ENCODE data around the gene SLC36A3. TPM values are rescaled to one million over a fixed set of nuclear protein-coding genes. Genes with fewer than 3 reads are reported as not detected.

SLC36A3 gene
- total RNA-seq, 3 donors from 2014 or later (not counting 1 experiment from before 2014, with no cell fraction given), result not detected

DNA sequence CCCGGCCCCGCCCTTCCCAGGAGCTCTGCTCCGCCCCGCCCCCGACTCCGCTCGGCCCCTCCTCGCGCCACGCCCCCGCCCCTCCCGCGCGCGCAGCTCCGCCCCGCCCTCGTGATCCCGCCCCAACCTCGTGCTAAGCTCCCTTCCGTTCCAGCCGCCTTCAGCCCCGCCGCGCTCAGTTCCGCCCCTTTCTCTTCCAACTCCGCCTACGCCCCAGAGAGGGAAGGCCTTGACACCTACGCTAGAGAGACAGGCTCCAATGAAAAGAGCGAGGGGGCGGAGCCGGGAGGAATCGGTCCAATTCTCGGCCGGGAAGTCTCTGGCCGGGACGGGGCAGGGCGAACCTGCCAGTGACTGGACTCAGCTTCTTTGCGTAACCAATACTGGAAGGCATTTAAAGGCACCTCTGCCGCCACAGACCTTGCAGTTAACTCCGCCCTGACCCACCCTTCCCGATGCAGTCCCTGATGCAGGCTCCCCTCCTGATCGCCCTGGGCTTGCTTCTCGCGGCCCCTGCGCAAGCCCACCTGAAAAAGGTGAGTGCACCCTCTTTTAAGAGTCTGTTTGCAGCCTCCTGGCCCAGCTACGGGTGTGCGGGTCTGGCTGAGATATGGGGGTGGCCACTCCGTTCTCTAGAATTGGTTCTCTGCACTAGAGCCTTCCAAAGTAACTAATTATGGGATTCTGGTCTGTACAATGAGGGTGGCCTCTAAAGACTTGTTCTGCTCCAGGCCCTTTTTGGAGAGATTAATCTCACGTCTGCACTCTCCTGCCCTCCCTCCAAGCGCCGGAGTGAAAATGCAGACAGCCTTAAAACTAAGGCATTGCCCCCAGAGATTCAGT is 50.6 kb downstream of the SLC36A3 start, which contains the start of gene GM2A:
Gene GM2A (plus strand): TSS at position 424 of the 843 bp plus-strand sequence. CDS start 32 bp downstream, at position 456.
- Mint-ChIP-seq H3K9me3 (no peaks in the 10 kb centered on the region), H3K4me1 (peaks cover 34 to 35% of the 10 kb centered on the region in 2 donors), H3K4me3 (peak within 1 kb of the TSS; percentile 92), H3K27me3 (ENCODE audit: low read depth in 2 of 2) (peaks cover 5 to 7% of the 10 kb centered on the region in 2 donors), H3K36me3 (no peaks in the 10 kb centered on the region), H3K27ac (peak within 1 kb of the TSS; percentile 85 to 86)
- Histone ChIP-seq H3K27ac (ENCODE audit: low read length) (peak within 1 kb of the TSS; percentile 51), H3K4me3 (ENCODE audit: low read length) (peak within 1 kb of the TSS; percentile 59), H3K36me3 (ENCODE audit: control insufficient read depth, insufficient read depth, low read length) (no peaks in the 10 kb centered on the region), H3K4me1 (ENCODE audit: control insufficient read depth, insufficient read depth, low read length) (peaks cover 29% of the 10 kb centered on the region), H3K9me3 (ENCODE audit: control insufficient read depth, insufficient read depth, low read length) (no peaks in the 10 kb centered on the region), H3K27me3 (ENCODE audit: control insufficient read depth, insufficient read depth, low read length) (no peaks in the 10 kb centered on the region)
- WGBS (ENCODE audit: insufficient coverage), result under 1% methylated on average over 52 of the region's 52 CpGs
- ATAC-seq (peak; percentile 95 to 99 (median 97)), DNase-seq (peak; percentile 93 to 99)
- intact Hi-C loops (cut with micrococcal nuclease), result loop anchor here (5.0 to 10.0 kb wide), 2 partner anchors 41 to 522 kb away; partner anchors contain the start of gene G3BP1
- TF ChIP-seq, protein P1, sequence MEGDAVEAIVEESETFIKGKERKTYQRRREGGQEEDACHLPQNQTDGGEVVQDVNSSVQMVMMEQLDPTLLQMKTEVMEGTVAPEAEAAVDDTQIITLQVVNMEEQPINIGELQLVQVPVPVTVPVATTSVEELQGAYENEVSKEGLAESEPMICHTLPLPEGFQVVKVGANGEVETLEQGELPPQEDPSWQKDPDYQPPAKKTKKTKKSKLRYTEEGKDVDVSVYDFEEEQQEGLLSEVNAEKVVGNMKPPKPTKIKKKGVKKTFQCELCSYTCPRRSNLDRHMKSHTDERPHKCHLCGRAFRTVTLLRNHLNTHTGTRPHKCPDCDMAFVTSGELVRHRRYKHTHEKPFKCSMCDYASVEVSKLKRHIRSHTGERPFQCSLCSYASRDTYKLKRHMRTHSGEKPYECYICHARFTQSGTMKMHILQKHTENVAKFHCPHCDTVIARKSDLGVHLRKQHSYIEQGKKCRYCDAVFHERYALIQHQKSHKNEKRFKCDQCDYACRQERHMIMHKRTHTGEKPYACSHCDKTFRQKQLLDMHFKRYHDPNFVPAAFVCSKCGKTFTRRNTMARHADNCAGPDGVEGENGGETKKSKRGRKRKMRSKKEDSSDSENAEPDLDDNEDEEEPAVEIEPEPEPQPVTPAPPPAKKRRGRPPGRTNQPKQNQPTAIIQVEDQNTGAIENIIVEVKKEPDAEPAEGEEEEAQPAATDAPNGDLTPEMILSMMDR (IDR thresholded peaks at IDR 0.05), result no peak

DNA sequence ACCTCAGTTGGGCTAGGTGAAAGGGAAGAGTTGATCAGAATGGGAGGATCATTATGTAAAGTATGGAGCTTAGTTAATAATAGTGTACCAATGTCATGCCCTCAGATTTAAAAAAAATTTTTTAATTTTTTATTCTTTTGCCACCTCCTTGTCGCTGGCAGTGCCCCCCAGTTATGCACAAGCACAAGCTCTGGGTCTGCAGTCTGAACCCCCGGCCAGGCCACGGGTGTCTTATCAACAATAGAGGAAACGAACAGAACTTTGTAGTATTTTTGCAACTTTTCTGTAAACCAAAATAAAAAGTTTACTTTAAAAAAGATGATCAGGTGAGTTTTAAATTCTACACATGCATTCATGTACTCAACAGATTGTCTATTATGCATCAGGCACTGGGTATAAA is 51.9 kb downstream of the SLC36A3 start:
- H3K27me3 Mint-ChIP-seq (ENCODE audit: low read depth in 2 of 2), result peaks cover 5 to 7% of the 10 kb centered on the region in 2 donors
- no peaks in the 10 kb centered on the region for H3K27me3 ChIP-seq (ENCODE audit: control insufficient read depth, insufficient read depth, low read length)
- 91% methylated on average over 3 of the region's 4 CpGs for WGBS (ENCODE audit: insufficient coverage)
- TF ChIP-seq, protein P1 (IDR thresholded peaks at IDR 0.05), result no peak
- H3K4me3 Mint-ChIP-seq, result peak overlapping the region; percentile 92
- H3K27ac Mint-ChIP-seq, result peak overlapping the region; percentile 85 to 86
- no peak overlapping the region for H3K27ac ChIP-seq (ENCODE audit: low read length)
- H3K4me1 ChIP-seq (ENCODE audit: control insufficient read depth, insufficient read depth, low read length), result peaks cover 19% of the 10 kb centered on the region
- DNase-seq, result no peak
- H3K36me3 ChIP-seq (ENCODE audit: control insufficient read depth, insufficient read depth, low read length), result no peaks in the 10 kb centered on the region
- no peak overlapping the region for H3K4me3 ChIP-seq (ENCODE audit: low read length)
- H3K9me3 ChIP-seq (ENCODE audit: control insufficient read depth, insufficient read depth, low read length), result no peaks in the 10 kb centered on the region
- intact Hi-C loops (cut with micrococcal nuclease), result loop anchor here (5.0 to 10.0 kb wide), 2 partner anchors 39 to 523 kb away; partner anchors contain the start of gene G3BP1
- no peaks in the 10 kb centered on the region for H3K9me3 Mint-ChIP-seq
- H3K4me1 Mint-ChIP-seq, result peaks cover 25 to 30% of the 10 kb centered on the region in 2 donors
- no peaks in the 10 kb centered on the region for H3K36me3 Mint-ChIP-seq
- ATAC-seq, result no peak

DNA sequence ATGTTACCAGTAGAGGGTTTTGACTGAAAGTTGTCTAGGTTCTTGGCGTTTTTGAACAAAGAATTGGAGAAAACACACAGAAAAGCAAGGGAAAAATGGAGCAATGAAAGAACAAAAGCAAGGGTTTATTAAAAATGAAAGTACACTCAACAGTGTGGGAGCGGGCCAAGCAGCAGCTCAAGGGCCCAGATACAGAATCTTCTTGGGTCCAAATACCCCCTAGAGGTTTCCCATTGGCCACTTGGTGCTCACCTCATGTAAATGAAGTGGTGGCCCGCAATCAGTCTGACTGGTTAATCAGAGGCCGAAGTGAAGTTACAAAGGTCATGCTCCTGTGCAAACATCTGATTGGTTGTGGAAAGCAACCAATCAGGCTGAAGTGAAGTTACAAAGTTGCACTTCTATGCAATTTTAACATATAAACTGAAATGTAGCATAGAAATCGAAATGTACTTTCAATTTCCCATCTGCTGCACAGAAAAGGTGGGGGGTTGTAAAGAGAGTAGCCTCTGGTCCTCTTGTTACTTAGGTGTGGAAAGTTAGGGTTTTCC is 52.5 kb downstream of the SLC36A3 start:
- no peak for ATAC-seq
- intact Hi-C loops (cut with micrococcal nuclease), result loop anchor here (5.0 to 10.0 kb wide), 2 partner anchors 39 to 524 kb away; partner anchors contain the start of gene G3BP1
- no peak overlapping the region for H3K4me3 ChIP-seq (ENCODE audit: low read length)

More for the DNA sequence above, 52.5 kb downstream of the SLC36A3 start:
- H3K27me3 ChIP-seq (ENCODE audit: control insufficient read depth, insufficient read depth, low read length), result no peaks in the 10 kb centered on the region
- H3K27ac ChIP-seq (ENCODE audit: low read length), result no peak overlapping the region
- no peaks in the 10 kb centered on the region for H3K36me3 ChIP-seq (ENCODE audit: control insufficient read depth, insufficient read depth, low read length)
- H3K27me3 Mint-ChIP-seq (ENCODE audit: low read depth in 2 of 2), result peaks cover 5 to 7% of the 10 kb centered on the region in 2 donors
- H3K4me1 Mint-ChIP-seq, result peaks cover 25 to 30% of the 10 kb centered on the region in 2 donors
- 73% methylated on average over 4 of the region's 5 CpGs for WGBS (ENCODE audit: insufficient coverage)
- no peaks in the 10 kb centered on the region for H3K9me3 Mint-ChIP-seq
- H3K9me3 ChIP-seq (ENCODE audit: control insufficient read depth, insufficient read depth, low read length), result no peaks in the 10 kb centered on the region
- no peaks in the 10 kb centered on the region for H3K36me3 Mint-ChIP-seq
- H3K27ac Mint-ChIP-seq, result peak overlapping the region; percentile 19 to 44
- H3K4me3 Mint-ChIP-seq, result peak overlapping the region; percentile 55
- TF ChIP-seq, protein P1 (IDR thresholded peaks at IDR 0.05), result no peak
- peak in 1 of 2 donors; percentile 66 for DNase-seq
- H3K4me1 ChIP-seq (ENCODE audit: control insufficient read depth, insufficient read depth, low read length), result peaks cover 19% of the 10 kb centered on the region
